T-helper 22 cell (primary cell): Measurements from ENCODE around the gene GUCA1A.
"Not testable (repeated sequence)": the region's sequence is repeated elsewhere in the genome, so short reads cannot be mapped to it uniquely, and the experiment has no call there.

Experiments
- DNase-seq: peaks from one replicate; pipeline ENCODE4 v3.0.0-alpha.2; 2020; ENCODE audit warnings: low read depth

Gene GUCA1A

GRCh38 chr6:42177514-42178364, 4.6 kb downstream of the GUCA1A start:
- no peak for DNase-seq

- no peak for DNase-seq
These were observed 6.2 kb downstream of the GUCA1A start for GRCh38 chr6:42179261-42179944.

- DNase-seq, result no peak
These were observed 6.8 kb downstream of the GUCA1A start for GRCh38 chr6:42179945-42180313.

GRCh38 chr6:42182101-42182500, 8.9 kb downstream of the GUCA1A start:
- DNase-seq, result no peak

- no peak for DNase-seq
These were observed 11.3 kb downstream of the GUCA1A start for GRCh38 chr6:42184475-42184874.

GRCh38 chr6:42185597-42185996, 12.4 kb downstream of the GUCA1A start:
- DNase-seq, result no peak

- DNase-seq, result no peak
These were observed 15.2 kb downstream of the GUCA1A start for GRCh38 chr6:42188406-42188805.

GRCh38 chr6:42190554-42191183, 17.5 kb downstream of the GUCA1A start:
- no peak for DNase-seq

- DNase-seq, result not testable (repeated sequence)
These were observed 19.2 kb downstream of the GUCA1A start for GRCh38 chr6:42192385-42192784.

- DNase-seq, result no peak
These were observed 20.3 kb downstream of the GUCA1A start for GRCh38 chr6:42193491-42193894.

- no peak for DNase-seq
These were observed 20.9 kb downstream of the GUCA1A start for GRCh38 chr6:42194056-42194455.

- no peak for DNase-seq
These were observed 22.3 kb downstream of the GUCA1A start for GRCh38 chr6:42195415-42195814.

- DNase-seq, result no peak
These were observed 24.6 kb downstream of the GUCA1A start for GRCh38 chr6:42197555-42198362.

- DNase-seq, result no peak
These were observed 26.2 kb downstream of the GUCA1A start for GRCh38 chr6:42199106-42199981.

GRCh38 chr6:42200035-42200434, 26.9 kb downstream of the GUCA1A start:
- DNase-seq, result no peak

- DNase-seq, result no peak
These were observed 28.2 kb downstream of the GUCA1A start for GRCh38 chr6:42201382-42201781.

GRCh38 chr6:42202131-42202915, 29.2 kb downstream of the GUCA1A start:
- DNase-seq, result not testable (repeated sequence)

- DNase-seq, result no peak
These were observed 30.0 kb downstream of the GUCA1A start for GRCh38 chr6:42203183-42203582.

- DNase-seq, result no peak
These were observed 31.7 kb downstream of the GUCA1A start for GRCh38 chr6:42204768-42205282.

- DNase-seq, result not testable (repeated sequence)
These were observed 34.4 kb downstream of the GUCA1A start for GRCh38 chr6:42207559-42207958.
